NB4 (cell line): Measurements from ENCODE around the gene FAM204A.

Source experiments
- MAX ChIP-seq: IDR thresholded peaks from 2 replicates; pipeline ENCODE4 v1.6.1; 2011; ENCODE audit warnings: low read depth, low read length
- MYC ChIP-seq: IDR thresholded peaks from 2 replicates; pipeline ENCODE4 v1.6.1; 2011; ENCODE audit warnings: low read depth, low read length
- POLR2A ChIP-seq: IDR thresholded peaks from 2 replicates; pipeline ENCODE4 v1.6.1; 2011; ENCODE audit warnings: mild to moderate bottlenecking; ENCODE audit not compliant: insufficient read length; ENCODE audit errors: extremely low read depth
- TF ChIP-seq, protein P1 (sequence below): IDR thresholded peaks from one replicate; pipeline ENCODE4 v1.5.1; 2012; ENCODE audit warnings: low read depth, low read length

- no peak for TF ChIP-seq POLR2A
- TF ChIP-seq, protein P1, sequence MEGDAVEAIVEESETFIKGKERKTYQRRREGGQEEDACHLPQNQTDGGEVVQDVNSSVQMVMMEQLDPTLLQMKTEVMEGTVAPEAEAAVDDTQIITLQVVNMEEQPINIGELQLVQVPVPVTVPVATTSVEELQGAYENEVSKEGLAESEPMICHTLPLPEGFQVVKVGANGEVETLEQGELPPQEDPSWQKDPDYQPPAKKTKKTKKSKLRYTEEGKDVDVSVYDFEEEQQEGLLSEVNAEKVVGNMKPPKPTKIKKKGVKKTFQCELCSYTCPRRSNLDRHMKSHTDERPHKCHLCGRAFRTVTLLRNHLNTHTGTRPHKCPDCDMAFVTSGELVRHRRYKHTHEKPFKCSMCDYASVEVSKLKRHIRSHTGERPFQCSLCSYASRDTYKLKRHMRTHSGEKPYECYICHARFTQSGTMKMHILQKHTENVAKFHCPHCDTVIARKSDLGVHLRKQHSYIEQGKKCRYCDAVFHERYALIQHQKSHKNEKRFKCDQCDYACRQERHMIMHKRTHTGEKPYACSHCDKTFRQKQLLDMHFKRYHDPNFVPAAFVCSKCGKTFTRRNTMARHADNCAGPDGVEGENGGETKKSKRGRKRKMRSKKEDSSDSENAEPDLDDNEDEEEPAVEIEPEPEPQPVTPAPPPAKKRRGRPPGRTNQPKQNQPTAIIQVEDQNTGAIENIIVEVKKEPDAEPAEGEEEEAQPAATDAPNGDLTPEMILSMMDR, result no peak
- no peak for TF ChIP-seq MAX
- TF ChIP-seq MYC, result no peak
These were observed 87.5 kb downstream of the FAM204A start for GRCh38 chr10:118254654-118255053.
